GM23338 (cell line): ENCODE measurements around the gene ADAMTS10. TPM values are rescaled to one million over a fixed set of nuclear protein-coding genes. Genes with fewer than 3 reads are reported as not detected.

ENCODE experiments used
- ATAC-seq: fragments of 200-7000 bp; cut with Tn5 transposase; 3 replicates; pipeline ENCODE4 v1.9.1; 2020
- DNase-seq: peaks from one replicate; pipeline ENCODE4 v3.0.0-alpha.2; 2015; ENCODE audit warnings: low spot score
- H2AFZ ChIP-seq: fragments of 200-600 bp; sonication (generic); 2 replicates; pipeline ENCODE4 v1.8.0; 2016; ENCODE audit warnings: antibody characterized with exemption, mild to moderate bottlenecking, moderate library complexity
- H3F3A ChIP-seq: fragments of 200-600 bp; sonication (generic); replicated peaks from 2 replicates; pipeline ENCODE4 v1.8.0; 2017; ENCODE audit warnings: antibody characterized with exemption, mixed run types, low read depth
- H3K27ac ChIP-seq: fragments of 200-600 bp; sonication (generic); 2 replicates; pipeline ENCODE4 v1.6.1; 2016; ENCODE audit warnings: low read depth
- H3K27me3 ChIP-seq: fragments of 200-600 bp; sonication (generic); 2 replicates; pipeline ENCODE4 v1.8.0; 2016; ENCODE audit warnings: mild to moderate bottlenecking, mixed run types, moderate library complexity; ENCODE audit not compliant: insufficient read depth
- H3K36me3 ChIP-seq: fragments of 200-600 bp; sonication (generic); 2 replicates; pipeline ENCODE4 v1.8.0; 2016; ENCODE audit warnings: mild to moderate bottlenecking; ENCODE audit not compliant: insufficient read depth
- H3K4me1 ChIP-seq: fragments of 200-600 bp; sonication (generic); 2 replicates; pipeline ENCODE4 v1.8.0; 2016; ENCODE audit warnings: mild to moderate bottlenecking, moderate library complexity; ENCODE audit not compliant: insufficient read depth
- H3K4me2 ChIP-seq: fragments of 200-600 bp; sonication (generic); 2 replicates; pipeline ENCODE4 v1.7.1; 2017; ENCODE audit warnings: mixed run types
- H3K4me3 ChIP-seq: fragments of 200-600 bp; sonication (generic); 2 replicates; pipeline ENCODE4 v1.6.1; 2016; ENCODE audit warnings: mixed run types
- H3K79me2 ChIP-seq: fragments of 200-600 bp; sonication (generic); replicated peaks from 2 replicates; pipeline ENCODE4 v1.8.0; 2017; ENCODE audit warnings: mild to moderate bottlenecking; ENCODE audit not compliant: insufficient read depth
- H3K9me2 ChIP-seq: fragments of 200-600 bp; sonication (generic); 2 replicates; pipeline ENCODE4 v1.8.0; 2017; ENCODE audit not compliant: insufficient read depth
- H4K20me1 ChIP-seq: fragments of 200-600 bp; sonication (generic); replicated peaks from 2 replicates; pipeline ENCODE4 v1.8.0; 2017; ENCODE audit warnings: mild to moderate bottlenecking; ENCODE audit not compliant: insufficient read depth
- H3K27ac Mint-ChIP-seq: 2 replicates; pipeline ENCODE4 v1.8.0; 2020; ENCODE audit warnings: inconsistent platforms, mild to moderate bottlenecking, moderate library complexity, mixed read lengths
- H3K27me3 Mint-ChIP-seq: 3 replicates; pipeline ENCODE4 v1.8.0; 2022; ENCODE audit warnings: low read depth, mild to moderate bottlenecking, moderate library complexity, mixed read lengths, inconsistent platforms; ENCODE audit not compliant: insufficient read depth, poor library complexity
- H3K36me3 Mint-ChIP-seq: 3 replicates; pipeline ENCODE4 v1.8.0; 2021; ENCODE audit warnings: low read depth, mild to moderate bottlenecking, inconsistent platforms, moderate library complexity, mixed read lengths
- H3K4me1 Mint-ChIP-seq: 3 replicates; pipeline ENCODE4 v1.8.0; 2020; ENCODE audit warnings: mild to moderate bottlenecking, inconsistent platforms, mixed read lengths
- H3K4me3 Mint-ChIP-seq: 3 replicates; pipeline ENCODE4 v1.8.0; 2021; ENCODE audit warnings: moderate library complexity, mild to moderate bottlenecking, inconsistent platforms, mixed read lengths
- H3K9me3 Mint-ChIP-seq: 3 replicates; pipeline ENCODE4 v1.8.0; 2020; ENCODE audit warnings: moderate library complexity, mild to moderate bottlenecking, inconsistent platforms, mixed read lengths
- CREB1 ChIP-seq: fragments of 250-450 bp; sonication (Bioruptor Pico); IDR thresholded peaks from 2 replicates; pipeline ENCODE4 v1.5.0; 2020; ENCODE audit warnings: low read depth, mild to moderate bottlenecking, moderate library complexity
- EZH2 ChIP-seq: fragments of 200-600 bp; sonication (generic); IDR thresholded peaks from one replicate; pipeline ENCODE4 v1.8.0; 2017; ENCODE audit warnings: antibody characterized with exemption, mild to moderate bottlenecking, low read depth; ENCODE audit not compliant: unreplicated experiment
- EZH2phosphoT487 ChIP-seq: fragments of 200-600 bp; sonication (generic); IDR thresholded peaks from one replicate; pipeline ENCODE4 v1.8.1; 2018; ENCODE audit warnings: antibody characterized with exemption; ENCODE audit not compliant: unreplicated experiment
- JUNB ChIP-seq: IDR thresholded peaks from one replicate; pipeline ENCODE4 v1.6.1; 2016; ENCODE audit warnings: antibody characterized with exemption; ENCODE audit not compliant: unreplicated experiment
- NANOG ChIP-seq: IDR thresholded peaks from 2 replicates; pipeline ENCODE4 v1.6.1; 2016; ENCODE audit warnings: antibody characterized with exemption, borderline replicate concordance
- POLR2AphosphoS5 ChIP-seq: IDR thresholded peaks from 2 replicates; pipeline ENCODE4 v1.6.1; 2016; ENCODE audit warnings: antibody characterized with exemption, low read depth
- STAT1 ChIP-seq: IDR thresholded peaks from one replicate; pipeline ENCODE4 v1.6.1; 2016; ENCODE audit warnings: antibody characterized with exemption; ENCODE audit not compliant: unreplicated experiment
- ZNF114 ChIP-seq: fragments of 250-450 bp; sonication (Bioruptor Pico); IDR thresholded peaks from 2 replicates; pipeline ENCODE4 v1.5.0; 2020; ENCODE audit warnings: mild to moderate bottlenecking, moderate library complexity
- ZNF331 ChIP-seq: fragments of 250-450 bp; sonication (Bioruptor Pico); IDR thresholded peaks from 2 replicates; pipeline ENCODE4 v1.5.0; 2020; ENCODE audit warnings: low read depth, mild to moderate bottlenecking, moderate library complexity
- long read RNA-seq: library from polyadenylated mRNA; unstranded; transcript quantifications from one replicate; pipeline ENCODE4 v2.0.0, GENCODE V29; 2020; ENCODE audit not compliant: unreplicated experiment
- polyA plus RNA-seq: library from polyadenylated mRNA; unstranded; fragments of >200 nt; fragmentation: Nextera tagmentation; extraction: Ambion mirVana; gene quantifications from 2 replicates; pipeline ENCODE4 v1.2.1, GENCODE V29; 2016
- total RNA-seq: library from RNA; depleted of rRNA; stranded (reverse); fragments of >200 nt; shearing (Covaris generic); gene quantifications from 2 replicates; pipeline ENCODE4 v1.2.3, GENCODE V29; 2014; rRNA removed
- TF ChIP-seq, protein P1 (sequence below): fragments of 250-450 bp; sonication (Bioruptor Pico); IDR thresholded peaks from 2 replicates; pipeline ENCODE4 v1.5.0; 2020; ENCODE audit warnings: mild to moderate bottlenecking, moderate library complexity
- TF ChIP-seq, protein P2 (sequence below), 2 experiments: fragments of 200-600 bp in 1 of 2; sonication (generic) in 1 of 2; conservative IDR thresholded peaks; 2 replicates each; pipeline versions ENCODE4 v1.5.1 to v1.6.1; 2016 to 2017; ENCODE audit warnings: antibody characterized with exemption in 2 of 2, low read depth in 2 of 2, mild to moderate bottlenecking in 2 of 2, moderate library complexity in 1 of 2
- TF ChIP-seq, protein P3 (sequence below): IDR thresholded peaks from one replicate; pipeline ENCODE4 v1.6.1; 2018; ENCODE audit warnings: antibody characterized with exemption; ENCODE audit not compliant: unreplicated experiment
- TF ChIP-seq, protein P4 (sequence below): IDR thresholded peaks from 2 replicates; pipeline ENCODE4 v1.6.1; 2016; ENCODE audit warnings: antibody characterized with exemption

ADAMTS10 gene
- total RNA-seq, result 25.9 and 29.0 TPM in 2 replicates
- 4.8 and 5.0 TPM in 2 replicates for polyA plus RNA-seq
- long read RNA-seq, result 0 reads

DNA sequence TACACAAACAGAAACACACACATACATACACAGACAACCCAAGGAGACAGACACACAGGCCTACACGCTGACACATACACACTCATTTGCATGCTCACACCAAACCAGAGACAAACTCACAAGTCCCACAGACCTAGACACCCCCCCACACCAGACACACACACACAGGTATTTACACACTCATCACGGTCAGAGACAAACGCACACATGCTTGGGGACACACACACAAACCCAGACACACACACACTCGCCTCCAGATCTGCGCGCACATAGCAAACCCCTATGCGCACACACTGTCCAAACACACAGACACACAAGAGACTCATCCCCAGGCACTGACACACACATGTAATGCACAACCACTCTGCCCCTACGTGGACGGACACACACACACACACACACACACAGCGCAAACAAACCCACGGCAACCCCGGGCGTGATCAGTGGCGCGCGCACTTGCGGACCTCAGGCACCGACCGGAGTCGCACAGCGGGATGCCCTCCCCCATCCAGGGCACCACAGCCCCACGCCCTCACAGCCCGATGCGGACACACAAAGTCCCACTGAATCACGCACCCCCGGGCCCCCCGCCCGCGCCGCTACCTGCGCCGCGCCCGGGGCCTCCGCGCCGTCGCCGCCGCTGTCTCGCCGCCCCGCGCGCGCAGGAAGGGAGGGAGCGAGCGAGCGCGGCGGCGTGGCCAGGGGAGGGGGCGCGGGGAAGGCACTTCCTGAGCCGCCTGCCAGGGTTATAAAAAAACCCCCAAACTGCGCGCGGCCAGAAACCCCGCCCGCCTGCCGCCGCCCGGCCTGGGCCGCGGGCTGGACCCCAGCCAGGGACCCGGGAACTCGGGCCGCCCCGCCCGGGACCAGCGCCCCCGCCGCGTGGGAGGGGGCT lies at the start of gene ADAMTS10:
ADAMTS10 (minus strand) TSS at position 675 of the 895 bp plus-strand sequence. CDS start 5,005 bp downstream, outside the sequence.
- Histone ChIP-seq H3K4me3 (peak within 1 kb of the TSS; percentile 87), H3F3A (peaks cover 10% of the 10 kb centered on the region), H3K27me3 (no peaks in the 10 kb centered on the region), H2AFZ (peak within 1 kb of the TSS; percentile 43; the same call in 1 of the 2 replicates), H3K9me2 (no peaks in the 10 kb centered on the region), H3K36me3 (peaks cover 5% of the 10 kb centered on the region; the same call in 1 of the 2 replicates), H3K79me2 (peaks cover 38% of the 10 kb centered on the region), H3K27ac (peak within 1 kb of the TSS; percentile 94), H4K20me1 (no peaks in the 10 kb centered on the region; the same call in 1 of the 2 replicates), H3K4me1 (peaks cover 22% of the 10 kb centered on the region), H3K4me2 (peak within 1 kb of the TSS; percentile 99)
- H3K27me3 Mint-ChIP-seq, result peaks cover 32% of the 10 kb centered on the region
- DNase-seq (peak; percentile 76), ATAC-seq (no peak; the same call in 2 of the 3 replicates)
- TF ChIP-seq, protein P1, sequence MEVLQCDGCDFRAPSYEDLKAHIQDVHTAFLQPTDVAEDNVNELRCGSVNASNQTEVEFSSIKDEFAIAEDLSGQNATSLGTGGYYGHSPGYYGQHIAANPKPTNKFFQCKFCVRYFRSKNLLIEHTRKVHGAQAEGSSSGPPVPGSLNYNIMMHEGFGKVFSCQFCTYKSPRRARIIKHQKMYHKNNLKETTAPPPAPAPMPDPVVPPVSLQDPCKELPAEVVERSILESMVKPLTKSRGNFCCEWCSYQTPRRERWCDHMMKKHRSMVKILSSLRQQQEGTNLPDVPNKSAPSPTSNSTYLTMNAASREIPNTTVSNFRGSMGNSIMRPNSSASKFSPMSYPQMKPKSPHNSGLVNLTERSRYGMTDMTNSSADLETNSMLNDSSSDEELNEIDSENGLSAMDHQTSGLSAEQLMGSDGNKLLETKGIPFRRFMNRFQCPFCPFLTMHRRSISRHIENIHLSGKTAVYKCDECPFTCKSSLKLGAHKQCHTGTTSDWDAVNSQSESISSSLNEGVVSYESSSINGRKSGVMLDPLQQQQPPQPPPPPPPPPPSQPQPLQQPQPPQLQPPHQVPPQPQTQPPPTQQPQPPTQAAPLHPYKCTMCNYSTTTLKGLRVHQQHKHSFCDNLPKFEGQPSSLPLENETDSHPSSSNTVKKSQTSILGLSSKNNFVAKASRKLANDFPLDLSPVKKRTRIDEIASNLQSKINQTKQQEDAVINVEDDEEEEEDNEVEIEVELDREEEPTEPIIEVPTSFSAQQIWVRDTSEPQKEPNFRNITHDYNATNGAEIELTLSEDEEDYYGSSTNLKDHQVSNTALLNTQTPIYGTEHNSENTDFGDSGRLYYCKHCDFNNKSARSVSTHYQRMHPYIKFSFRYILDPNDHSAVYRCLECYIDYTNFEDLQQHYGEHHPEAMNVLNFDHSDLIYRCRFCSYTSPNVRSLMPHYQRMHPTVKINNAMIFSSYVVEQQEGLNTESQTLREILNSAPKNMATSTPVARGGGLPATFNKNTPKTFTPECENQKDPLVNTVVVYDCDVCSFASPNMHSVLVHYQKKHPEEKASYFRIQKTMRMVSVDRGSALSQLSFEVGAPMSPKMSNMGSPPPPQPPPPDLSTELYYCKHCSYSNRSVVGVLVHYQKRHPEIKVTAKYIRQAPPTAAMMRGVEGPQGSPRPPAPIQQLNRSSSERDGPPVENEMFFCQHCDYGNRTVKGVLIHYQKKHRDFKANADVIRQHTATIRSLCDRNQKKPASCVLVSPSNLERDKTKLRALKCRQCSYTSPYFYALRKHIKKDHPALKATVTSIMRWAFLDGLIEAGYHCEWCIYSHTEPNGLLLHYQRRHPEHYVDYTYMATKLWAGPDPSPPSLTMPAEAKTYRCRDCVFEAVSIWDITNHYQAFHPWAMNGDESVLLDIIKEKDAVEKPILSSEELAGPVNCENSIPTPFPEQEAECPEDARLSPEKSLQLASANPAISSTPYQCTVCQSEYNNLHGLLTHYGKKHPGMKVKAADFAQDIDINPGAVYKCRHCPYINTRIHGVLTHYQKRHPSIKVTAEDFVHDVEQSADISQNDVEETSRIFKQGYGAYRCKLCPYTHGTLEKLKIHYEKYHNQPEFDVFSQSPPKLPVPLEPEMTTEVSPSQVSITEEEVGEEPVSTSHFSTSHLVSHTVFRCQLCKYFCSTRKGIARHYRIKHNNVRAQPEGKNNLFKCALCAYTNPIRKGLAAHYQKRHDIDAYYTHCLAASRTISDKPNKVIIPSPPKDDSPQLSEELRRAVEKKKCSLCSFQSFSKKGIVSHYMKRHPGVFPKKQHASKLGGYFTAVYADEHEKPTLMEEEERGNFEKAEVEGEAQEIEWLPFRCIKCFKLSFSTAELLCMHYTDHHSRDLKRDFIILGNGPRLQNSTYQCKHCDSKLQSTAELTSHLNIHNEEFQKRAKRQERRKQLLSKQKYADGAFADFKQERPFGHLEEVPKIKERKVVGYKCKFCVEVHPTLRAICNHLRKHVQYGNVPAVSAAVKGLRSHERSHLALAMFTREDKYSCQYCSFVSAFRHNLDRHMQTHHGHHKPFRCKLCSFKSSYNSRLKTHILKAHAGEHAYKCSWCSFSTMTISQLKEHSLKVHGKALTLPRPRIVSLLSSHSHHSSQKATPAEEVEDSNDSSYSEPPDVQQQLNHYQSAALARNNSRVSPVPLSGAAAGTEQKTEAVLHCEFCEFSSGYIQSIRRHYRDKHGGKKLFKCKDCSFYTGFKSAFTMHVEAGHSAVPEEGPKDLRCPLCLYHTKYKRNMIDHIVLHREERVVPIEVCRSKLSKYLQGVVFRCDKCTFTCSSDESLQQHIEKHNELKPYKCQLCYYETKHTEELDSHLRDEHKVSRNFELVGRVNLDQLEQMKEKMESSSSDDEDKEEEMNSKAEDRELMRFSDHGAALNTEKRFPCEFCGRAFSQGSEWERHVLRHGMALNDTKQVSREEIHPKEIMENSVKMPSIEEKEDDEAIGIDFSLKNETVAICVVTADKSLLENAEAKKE, result no peak
- TF ChIP-seq, protein P2, sequence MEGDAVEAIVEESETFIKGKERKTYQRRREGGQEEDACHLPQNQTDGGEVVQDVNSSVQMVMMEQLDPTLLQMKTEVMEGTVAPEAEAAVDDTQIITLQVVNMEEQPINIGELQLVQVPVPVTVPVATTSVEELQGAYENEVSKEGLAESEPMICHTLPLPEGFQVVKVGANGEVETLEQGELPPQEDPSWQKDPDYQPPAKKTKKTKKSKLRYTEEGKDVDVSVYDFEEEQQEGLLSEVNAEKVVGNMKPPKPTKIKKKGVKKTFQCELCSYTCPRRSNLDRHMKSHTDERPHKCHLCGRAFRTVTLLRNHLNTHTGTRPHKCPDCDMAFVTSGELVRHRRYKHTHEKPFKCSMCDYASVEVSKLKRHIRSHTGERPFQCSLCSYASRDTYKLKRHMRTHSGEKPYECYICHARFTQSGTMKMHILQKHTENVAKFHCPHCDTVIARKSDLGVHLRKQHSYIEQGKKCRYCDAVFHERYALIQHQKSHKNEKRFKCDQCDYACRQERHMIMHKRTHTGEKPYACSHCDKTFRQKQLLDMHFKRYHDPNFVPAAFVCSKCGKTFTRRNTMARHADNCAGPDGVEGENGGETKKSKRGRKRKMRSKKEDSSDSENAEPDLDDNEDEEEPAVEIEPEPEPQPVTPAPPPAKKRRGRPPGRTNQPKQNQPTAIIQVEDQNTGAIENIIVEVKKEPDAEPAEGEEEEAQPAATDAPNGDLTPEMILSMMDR (conservative IDR thresholded peaks at IDR 0.05; ENCODE audit: low read depth in 2 of 2), result no peak
- TF ChIP-seq EZH2 (no peak), ZNF331 (CRISPR knock-in tag) (no peak), EZH2phosphoT487 (no peak), JUNB (no peak), CREB1 (CRISPR knock-in tag) (no peak), POLR2AphosphoS5 (no peak), STAT1 (no peak), ZNF114 (no peak), NANOG (no peak)
- TF ChIP-seq, protein P3, sequence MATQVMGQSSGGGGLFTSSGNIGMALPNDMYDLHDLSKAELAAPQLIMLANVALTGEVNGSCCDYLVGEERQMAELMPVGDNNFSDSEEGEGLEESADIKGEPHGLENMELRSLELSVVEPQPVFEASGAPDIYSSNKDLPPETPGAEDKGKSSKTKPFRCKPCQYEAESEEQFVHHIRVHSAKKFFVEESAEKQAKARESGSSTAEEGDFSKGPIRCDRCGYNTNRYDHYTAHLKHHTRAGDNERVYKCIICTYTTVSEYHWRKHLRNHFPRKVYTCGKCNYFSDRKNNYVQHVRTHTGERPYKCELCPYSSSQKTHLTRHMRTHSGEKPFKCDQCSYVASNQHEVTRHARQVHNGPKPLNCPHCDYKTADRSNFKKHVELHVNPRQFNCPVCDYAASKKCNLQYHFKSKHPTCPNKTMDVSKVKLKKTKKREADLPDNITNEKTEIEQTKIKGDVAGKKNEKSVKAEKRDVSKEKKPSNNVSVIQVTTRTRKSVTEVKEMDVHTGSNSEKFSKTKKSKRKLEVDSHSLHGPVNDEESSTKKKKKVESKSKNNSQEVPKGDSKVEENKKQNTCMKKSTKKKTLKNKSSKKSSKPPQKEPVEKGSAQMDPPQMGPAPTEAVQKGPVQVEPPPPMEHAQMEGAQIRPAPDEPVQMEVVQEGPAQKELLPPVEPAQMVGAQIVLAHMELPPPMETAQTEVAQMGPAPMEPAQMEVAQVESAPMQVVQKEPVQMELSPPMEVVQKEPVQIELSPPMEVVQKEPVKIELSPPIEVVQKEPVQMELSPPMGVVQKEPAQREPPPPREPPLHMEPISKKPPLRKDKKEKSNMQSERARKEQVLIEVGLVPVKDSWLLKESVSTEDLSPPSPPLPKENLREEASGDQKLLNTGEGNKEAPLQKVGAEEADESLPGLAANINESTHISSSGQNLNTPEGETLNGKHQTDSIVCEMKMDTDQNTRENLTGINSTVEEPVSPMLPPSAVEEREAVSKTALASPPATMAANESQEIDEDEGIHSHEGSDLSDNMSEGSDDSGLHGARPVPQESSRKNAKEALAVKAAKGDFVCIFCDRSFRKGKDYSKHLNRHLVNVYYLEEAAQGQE, result no peak
- TF ChIP-seq, protein P4, sequence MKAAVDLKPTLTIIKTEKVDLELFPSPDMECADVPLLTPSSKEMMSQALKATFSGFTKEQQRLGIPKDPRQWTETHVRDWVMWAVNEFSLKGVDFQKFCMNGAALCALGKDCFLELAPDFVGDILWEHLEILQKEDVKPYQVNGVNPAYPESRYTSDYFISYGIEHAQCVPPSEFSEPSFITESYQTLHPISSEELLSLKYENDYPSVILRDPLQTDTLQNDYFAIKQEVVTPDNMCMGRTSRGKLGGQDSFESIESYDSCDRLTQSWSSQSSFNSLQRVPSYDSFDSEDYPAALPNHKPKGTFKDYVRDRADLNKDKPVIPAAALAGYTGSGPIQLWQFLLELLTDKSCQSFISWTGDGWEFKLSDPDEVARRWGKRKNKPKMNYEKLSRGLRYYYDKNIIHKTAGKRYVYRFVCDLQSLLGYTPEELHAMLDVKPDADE, result no peak
- H3K4me1 Mint-ChIP-seq, result peaks cover 31% of the 10 kb centered on the region
- H3K36me3 Mint-ChIP-seq, result peaks cover 31% of the 10 kb centered on the region
- peaks cover 8% of the 10 kb centered on the region; the same call in 2 of the 3 replicates for H3K9me3 Mint-ChIP-seq
- H3K4me3 Mint-ChIP-seq, result peak within 1 kb of the TSS; percentile 93
- H3K27ac Mint-ChIP-seq, result peak within 1 kb of the TSS; percentile 91
